ENCODE results near the gene DLL3. TPM values are rescaled to one million over a fixed set of nuclear protein-coding genes. Genes with fewer than 3 reads are reported as not detected.

The DLL3 gene
- total and polyA plus RNA-seq, 10 of the 15 experiments (the other 5 are each of a cell fraction or from before 2014, with no cell fraction given): 0.18 to 2.0 (median 0.95) TPM

GRCh38 chr19:39539518-39540332 is 41.0 kb downstream of the DLL3 start, which contains the start of gene EID2 (continued):
- no peak for TF ChIP-seq MTA2 (IDR thresholded peaks at IDR 0.05; ENCODE audit: low read depth)
- no peak for TF ChIP-seq MEF2B (IDR thresholded peaks at IDR 0.05; ENCODE audit: partially characterized antibody, poor library complexity, severe bottlenecking)
- TF ChIP-seq GATAD2B (conservative IDR thresholded peaks at IDR 0.05; ENCODE audit: low read depth): peak; percentile 92
- TF ChIP-seq MAX (IDR thresholded peaks at IDR 0.05; ENCODE audit: low read depth, low read length): 0 out of 2 replicates have a peak, but pooled peaks have one; percentile 15
- TF ChIP-seq BCLAF1 (IDR thresholded peaks at IDR 0.05): 0 out of 2 replicates have a peak, but pooled peaks have one; percentile 54
- TF ChIP-seq FOXM1 (IDR thresholded peaks at IDR 0.05; ENCODE audit: low read depth, low read length): no peak
- no peak for TF ChIP-seq HCFC1 (IDR thresholded peaks at IDR 0.05; ENCODE audit: low read length)
- peak; percentile 67 for TF ChIP-seq YY1 (IDR thresholded peaks at IDR 0.05; ENCODE audit: low read depth, low read length)
- no peak for TF ChIP-seq BCL3 (IDR thresholded peaks at IDR 0.05; ENCODE audit: borderline replicate concordance, insufficient read depth, low read depth, low read length, poor library complexity, severe bottlenecking)
- no peak for TF ChIP-seq ATF2 (IDR thresholded peaks at IDR 0.05; ENCODE audit: low read length)
- 0 out of 2 replicates have a peak, but pooled peaks have one; percentile 40 for TF ChIP-seq NBN (IDR thresholded peaks at IDR 0.05)
- TF ChIP-seq FOS (IDR thresholded peaks at IDR 0.05; ENCODE audit: borderline replicate concordance, extremely low read depth, insufficient read length): no peak
- no peak for TF ChIP-seq CEBPB (IDR thresholded peaks at IDR 0.05; ENCODE audit: borderline replicate concordance in 1 of 2, low read depth in 2 of 2, low read length in 2 of 2)
- TF ChIP-seq EP300 (IDR thresholded peaks at IDR 0.05; ENCODE audit: borderline replicate concordance in 1 of 2, control insufficient read depth in 1 of 2, low read depth in 2 of 2, low read length in 2 of 2): no peak
- peak; percentile 82 for TF ChIP-seq CBFB (IDR thresholded peaks at IDR 0.05; ENCODE audit: low read depth)
- no peak for TF ChIP-seq NR2C1 (IDR thresholded peaks at IDR 0.05)
- no peak for TF ChIP-seq ELK1 (IDR thresholded peaks at IDR 0.05; ENCODE audit: low read depth, low read length)
- TF ChIP-seq GABPA (IDR thresholded peaks at IDR 0.05; ENCODE audit: low read depth): no peak
